Naive thymus-derived CD4-positive, alpha-beta T cell (primary cell): Measurements from ENCODE around the gene KRTAP4-3. TPM values are rescaled to one million over a fixed set of nuclear protein-coding genes. Genes with fewer than 3 reads are reported as not detected.
"Not testable (repeated sequence)": the region's sequence is repeated elsewhere in the genome, so short reads cannot be mapped to it uniquely, and the experiment has no call there.

ENCODE experiments used
- ATAC-seq: fragments of 150-1000 bp; cut with Tn5 transposase; 2 replicates; pipeline ENCODE4 v1.10.0; 2021; ENCODE audit warnings: mild to moderate bottlenecking, moderate library complexity
- CTCF ChIA-PET: fragments of 350-600 bp; sonication (Branson Sonifier 250); formaldehyde crosslinking; loops from one replicate; lab custom pipeline; 2021; ENCODE audit warnings: antibody characterized with exemption; lab: Charles Lee
- POLR2A ChIA-PET: fragments of 350-600 bp; sonication (Branson Sonifier 250); formaldehyde crosslinking; loops from one replicate; lab custom pipeline; 2021; ENCODE audit warnings: antibody characterized with exemption, inconsistent platforms; lab: Charles Lee
- DNase-seq, 9 donors: peaks; one replicate each; pipeline versions ENCODE4 v3.0.0 to v3.0.0-alpha.2; 2020 to 2022; ENCODE audit warnings: mixed read lengths in 1 of 9
- H3K27ac ChIP-seq: one replicate; pipeline ENCODE4 v1.7.0; 2013; ENCODE audit warnings: mild to moderate bottlenecking, low read depth, low read length, moderate library complexity
- H3K27me3 ChIP-seq, 2 donors: one replicate each; pipeline ENCODE4 v1.7.0; 2013; ENCODE audit warnings: low read length in 2 of 2, mild to moderate bottlenecking in 2 of 2, moderate library complexity in 2 of 2; ENCODE audit not compliant: control insufficient read depth in 2 of 2, insufficient read depth in 2 of 2
- H3K36me3 ChIP-seq, 3 experiments: 1 replicate in 2 of 3; 2 replicates in 1 of 3; pipeline ENCODE4 v1.7.0; 2013; ENCODE audit warnings: low read length in 3 of 3, mild to moderate bottlenecking in 3 of 3, moderate library complexity in 1 of 3; ENCODE audit not compliant: insufficient read depth in 3 of 3, control insufficient read depth in 2 of 3
- H3K4me1 ChIP-seq, 2 donors: one replicate each; pipeline ENCODE4 v1.7.0; 2013; ENCODE audit warnings: low read length in 2 of 2, mild to moderate bottlenecking in 2 of 2, moderate library complexity in 1 of 2; ENCODE audit not compliant: control insufficient read depth in 2 of 2, insufficient read depth in 2 of 2
- H3K4me3 ChIP-seq: 2 replicates; pipeline ENCODE4 v1.7.0; 2013; ENCODE audit warnings: mild to moderate bottlenecking, low read length
- H3K9me3 ChIP-seq, 3 experiments: 1 replicate in 2 of 3; 2 replicates in 1 of 3; pipeline ENCODE4 v1.7.0; 2013; ENCODE audit warnings: low read length in 3 of 3; ENCODE audit not compliant: control insufficient read depth in 2 of 3
- H3K27ac Mint-ChIP-seq, 9 donors: one replicate each; pipeline ENCODE4 v1.8.0; 2020 to 2022; ENCODE audit warnings: mixed read lengths in 9 of 9, mild to moderate bottlenecking in 8 of 9, moderate library complexity in 5 of 9, inconsistent platforms in 2 of 9
- H3K27me3 Mint-ChIP-seq, 5 donors: one replicate each; pipeline ENCODE4 v1.8.0; 2021 to 2022; ENCODE audit warnings: mixed read lengths in 5 of 5, mild to moderate bottlenecking in 1 of 5
- H3K36me3 Mint-ChIP-seq, 5 donors: one replicate each; pipeline ENCODE4 v1.8.0; 2020 to 2022; ENCODE audit warnings: mixed read lengths in 5 of 5, mild to moderate bottlenecking in 3 of 5, inconsistent platforms in 1 of 5
- H3K4me1 Mint-ChIP-seq, 7 donors: one replicate each; pipeline ENCODE4 v1.8.0; 2020 to 2022; ENCODE audit warnings: mixed read lengths in 7 of 7, mild to moderate bottlenecking in 3 of 7, inconsistent platforms in 1 of 7
- H3K4me3 Mint-ChIP-seq, 10 donors: one replicate each; pipeline ENCODE4 v1.8.0; 2020 to 2022; ENCODE audit warnings: mild to moderate bottlenecking in 10 of 10, mixed read lengths in 10 of 10, moderate library complexity in 6 of 10, inconsistent platforms in 2 of 10
- H3K9me3 Mint-ChIP-seq, 11 donors: one replicate each; pipeline ENCODE4 v1.8.0; 2020 to 2022; ENCODE audit warnings: mixed read lengths in 11 of 11, mild to moderate bottlenecking in 4 of 11, inconsistent platforms in 1 of 11, moderate library complexity in 1 of 11
- intact Hi-C, 2 donors: fragments of 100-400 bp; cut with micrococcal nuclease; formaldehyde crosslinking; loops; one replicate each; pipeline ENCODE4 v1.15.1; 2023
- polyA plus RNA-seq, 2 donors: library from polyadenylated mRNA; unstranded; fragments of 300-500 nt; fragmentation: Illumina TruSeq; gene quantifications; one replicate each; pipeline ENCODE4 v1.2.3, GENCODE V29; 2021
- total RNA-seq, 6 experiments: library from RNA in 5 of 6; stranded (reverse) in 5 of 6; gene quantifications; 1 replicate in 5 of 6; 2 replicates in 1 of 6; pipeline ENCODE4 v1.2.3 and lab custom pipeline; 2021 to 2026

KRTAP4-3 gene
- total and polyA plus RNA-seq, 7 experiments from 2014 or later, result not detected

GRCh38 chr17:41190328-41190727 lies 22.3 kb upstream of the KRTAP4-3 start:
- DNase-seq, result no peak

GRCh38 chr17:41189837-41190318 lies 21.9 kb upstream of the KRTAP4-3 start, which contains the start of gene KRTAP9-1:
KRTAP9-1 (plus strand) TSS chr17:41189887; CDS start chr17:41189887, 0 bp downstream.
- H3K27me3 ChIP-seq, H3K9me3 ChIP-seq, H3K4me3 ChIP-seq, H3K4me1 Mint-ChIP-seq, POLR2A ChIA-PET, ATAC-seq, H3K36me3 ChIP-seq, H3K27ac ChIP-seq, H3K4me1 ChIP-seq, H3K9me3 Mint-ChIP-seq, H3K36me3 Mint-ChIP-seq, DNase-seq, H3K4me3 Mint-ChIP-seq, intact Hi-C loops: not testable (repeated sequence)
- H3K27me3 Mint-ChIP-seq, result peaks cover 0 to 17% (median 4%) of the 10 kb centered on the region in 5 donors
- CTCF ChIA-PET, result interaction anchor here (0.7 kb wide), 1 partner anchor 94 kb away, joined by 6 read pairs; no protein-coding TSS in a partner anchor
- peak within 1 kb of the TSS in 1 of 9 donors; percentile 37 for H3K27ac Mint-ChIP-seq

More at GRCh38 chr17:41190328-41190727, 22.3 kb upstream of the KRTAP4-3 start:
- no peaks in the 10 kb centered on the region for H3K4me1 Mint-ChIP-seq
- ChIA-PET CTCF (interaction anchor here (0.7 kb wide), 1 partner anchor 95 kb away, joined by 6 read pairs; no protein-coding TSS in a partner anchor), POLR2A (no interaction called here)
- peaks cover 0 to 3% (median 0%) of the 10 kb centered on the region in 5 donors for H3K36me3 Mint-ChIP-seq
- no peak for ATAC-seq
- intact Hi-C loops, result no loop called here
- no peaks in the 10 kb centered on the region for H3K36me3 ChIP-seq
- H3K27ac ChIP-seq, result no peak overlapping the region
- no peaks in the 10 kb centered on the region for H3K27me3 ChIP-seq
- no peaks in the 10 kb centered on the region for H3K9me3 ChIP-seq
- no peaks in the 10 kb centered on the region for H3K4me1 ChIP-seq
- H3K27ac Mint-ChIP-seq, result peak overlapping the region in 1 of 9 donors; percentile 37
- H3K27me3 Mint-ChIP-seq, result peaks cover 0 to 17% (median 4%) of the 10 kb centered on the region in 5 donors
- H3K4me3 Mint-ChIP-seq, result no peak overlapping the region
- H3K9me3 Mint-ChIP-seq, result peaks cover 0 to 3% (median 0%) of the 10 kb centered on the region in 11 donors
- no peak overlapping the region for H3K4me3 ChIP-seq

- DNase-seq (no peak), ATAC-seq (no peak)
- H3K27me3 Mint-ChIP-seq, result peaks cover 0 to 17% (median 4%) of the 10 kb centered on the region in 5 donors
- H3K36me3 Mint-ChIP-seq, result peaks cover 0 to 5% (median 0%) of the 10 kb centered on the region in 5 donors
- no peak overlapping the region for H3K4me3 Mint-ChIP-seq
- Histone ChIP-seq H3K27me3 (no peaks in the 10 kb centered on the region), H3K27ac (no peak overlapping the region), H3K4me3 (no peak overlapping the region), H3K4me1 (no peaks in the 10 kb centered on the region), H3K36me3 (no peaks in the 10 kb centered on the region), H3K9me3 (no peaks in the 10 kb centered on the region)
- no peak overlapping the region for H3K27ac Mint-ChIP-seq
- ChIA-PET CTCF (no interaction called here), POLR2A (interaction anchor here (1.0 kb wide), 1 partner anchor 8 kb away, joined by 3 read pairs; no protein-coding TSS in a partner anchor)
- peaks cover 0 to 3% (median 0%) of the 10 kb centered on the region in 11 donors for H3K9me3 Mint-ChIP-seq
- H3K4me1 Mint-ChIP-seq, result no peaks in the 10 kb centered on the region
- intact Hi-C loops, result no loop called here
Observed at GRCh38 chr17:41186872-41187271, 18.9 kb upstream of the KRTAP4-3 start.

GRCh38 chr17:41185001-41185400 lies 17.0 kb upstream of the KRTAP4-3 start:
- Histone ChIP-seq H3K4me3 (no peak overlapping the region), H3K36me3 (no peaks in the 10 kb centered on the region), H3K27ac (no peak overlapping the region), H3K27me3 (no peaks in the 10 kb centered on the region), H3K9me3 (no peaks in the 10 kb centered on the region), H3K4me1 (no peaks in the 10 kb centered on the region)
- ChIA-PET POLR2A (interaction anchor here (0.7 kb wide), 1 partner anchor 13 kb away, joined by 3 read pairs; no protein-coding TSS in a partner anchor), CTCF (no interaction called here)
- peaks cover 0 to 3% (median 0%) of the 10 kb centered on the region in 11 donors for H3K9me3 Mint-ChIP-seq
- intact Hi-C loops, result no loop called here
- H3K36me3 Mint-ChIP-seq, result peaks cover 0 to 5% (median 0%) of the 10 kb centered on the region in 5 donors
- H3K4me1 Mint-ChIP-seq, result no peaks in the 10 kb centered on the region
- H3K27ac Mint-ChIP-seq, result no peak overlapping the region
- ATAC-seq (no peak), DNase-seq (no peak)
- H3K27me3 Mint-ChIP-seq, result peaks cover 0 to 10% (median 4%) of the 10 kb centered on the region in 5 donors
- no peak overlapping the region for H3K4me3 Mint-ChIP-seq

GRCh38 chr17:41184480-41184961 lies 16.5 kb upstream of the KRTAP4-3 start, which contains the start of gene KRTAP4-1:
KRTAP4-1 (minus strand) TSS chr17:41184911; CDS start chr17:41184854, 57 bp downstream.
- Histone ChIP-seq H3K9me3 (no peaks in the 10 kb centered on the region), H3K4me3 (no peak within 1 kb of the TSS), H3K27ac (no peak within 1 kb of the TSS), H3K4me1 (no peaks in the 10 kb centered on the region), H3K36me3 (no peaks in the 10 kb centered on the region), H3K27me3 (no peaks in the 10 kb centered on the region)
- DNase-seq (no peak), ATAC-seq (no peak)
- peaks cover 0 to 8% (median 4%) of the 10 kb centered on the region in 5 donors for H3K27me3 Mint-ChIP-seq
- POLR2A ChIA-PET, result interaction anchor here (0.6 to 0.7 kb wide), 2 partner anchors 13 to 19 kb away, joined by 3 to 5 read pairs; no protein-coding TSS in a partner anchor
- peaks cover 0 to 5% (median 0%) of the 10 kb centered on the region in 5 donors for H3K36me3 Mint-ChIP-seq
- CTCF ChIA-PET, result no interaction called here
- intact Hi-C loops, result no loop called here
- H3K4me3 Mint-ChIP-seq, result no peak within 1 kb of the TSS
- no peak within 1 kb of the TSS for H3K27ac Mint-ChIP-seq
- no peaks in the 10 kb centered on the region for H3K4me1 Mint-ChIP-seq
- peaks cover 0 to 3% (median 0%) of the 10 kb centered on the region in 11 donors for H3K9me3 Mint-ChIP-seq

- Histone ChIP-seq H3K27ac (no peak overlapping the region), H3K4me1 (no peaks in the 10 kb centered on the region), H3K27me3 (no peaks in the 10 kb centered on the region), H3K9me3 (no peaks in the 10 kb centered on the region), H3K4me3 (no peak overlapping the region), H3K36me3 (no peaks in the 10 kb centered on the region)
- no peaks in the 10 kb centered on the region for H3K36me3 Mint-ChIP-seq
- H3K4me1 Mint-ChIP-seq, result peaks cover 0 to 5% (median 0%) of the 10 kb centered on the region in 7 donors
- peak overlapping the region in 1 of 9 donors; percentile 41 for H3K27ac Mint-ChIP-seq
- ChIA-PET CTCF (no interaction called here), POLR2A (interaction anchor here (0.8 kb wide), 1 partner anchor 8 kb away, joined by 3 read pairs; no protein-coding TSS in a partner anchor)
- H3K4me3 Mint-ChIP-seq, result no peak overlapping the region
- H3K27me3 Mint-ChIP-seq, result peaks cover 0 to 6% (median 0%) of the 10 kb centered on the region in 5 donors
- no peaks in the 10 kb centered on the region for H3K9me3 Mint-ChIP-seq
- intact Hi-C loops, result no loop called here
- no peak for ATAC-seq
- no peak for DNase-seq
Observed at GRCh38 chr17:41178843-41179616, 11.0 kb upstream of the KRTAP4-3 start.
